DOHH2 (cell line): Measurements from ENCODE around the gene GALNT2.

Source experiments
- CTCF ChIP-seq: fragments of 200-600 bp; sonication (generic); IDR thresholded peaks from one replicate; pipeline ENCODE4 v1.5.1; 2014; ENCODE audit warnings: antibody characterized with exemption, mild to moderate bottlenecking, low read depth, low read length; ENCODE audit not compliant: poor library complexity, severe bottlenecking
- EZH2phosphoT487 ChIP-seq: fragments of 200-600 bp; sonication (generic); IDR thresholded peaks from 2 replicates; pipeline ENCODE4 v1.6.1; 2017; ENCODE audit warnings: borderline replicate concordance, mild to moderate bottlenecking, antibody characterized with exemption, low read length, moderate library complexity, mixed read lengths

- no peak for TF ChIP-seq CTCF
- no peak for TF ChIP-seq EZH2phosphoT487
Measured at GRCh38 chr1:230054092-230054749, 12.8 kb upstream of the GALNT2 start.
